K562 (cell line): ENCODE measurements around the gene RAB27B. TPM values are rescaled to one million over a fixed set of nuclear protein-coding genes. Genes with fewer than 3 reads are reported as not detected.

Source experiments
- ATAC-seq: fragments of 200-7000 bp; cut with Tn5 transposase; 3 replicates; pipeline ENCODE4 v1.9.1; 2020; ENCODE audit warnings: moderate library complexity
- BruUV-seq: library from RNA; stranded (reverse); fragments of 400-500 nt; replicated peaks from 2 replicates; lab custom pipeline; 2021; lab: Mats Ljungman, UMichigan
- CTCF ChIA-PET: fragments of 300-600 bp; formaldehyde crosslinking; extraction: SDS; loops from one replicate; lab custom pipeline; 2021; ENCODE audit warnings: low intra/inter-chr PET ratio; lab: Yijun Ruan, JAX
- POLR2A ChIA-PET: fragments of 300-600, 350-650 bp; sonication (Branson Sonifier 250); formaldehyde crosslinking; extraction: SDS; loops from one replicate; lab custom pipeline; 2021; ENCODE audit warnings: antibody characterized with exemption, inconsistent platforms; lab: Yijun Ruan, JAX
- DNase-seq, 4 experiments: peaks; one replicate each; pipeline versions ENCODE4 v3.0.0 to v3.0.0-alpha.2; 2011 to 2018; ENCODE audit warnings: low spot score in 3 of 4, mixed read lengths in 3 of 4; ENCODE audit errors: extremely low read depth in 1 of 4
- FAIRE-seq: peaks from 2 replicates; lab custom pipeline; 2011; peaks lifted over from hg19 to GRCh38; lab: Jason Lieb, UNC
- H2AFZ ChIP-seq: 2 replicates; pipeline ENCODE4 v1.6.0; 2011; ENCODE audit warnings: low read depth, low read length, control low read depth, inconsistent platforms
- H3K27ac ChIP-seq: fragments of 200-600 bp; 3 replicates; pipeline ENCODE4 v1.8.0; 2011; ENCODE audit warnings: low read depth, mild to moderate bottlenecking, control low read depth, inconsistent platforms, low read length, moderate library complexity, mixed read lengths; ENCODE audit errors: extremely low read depth
- H3K27me3 ChIP-seq, 2 experiments: fragments of 300-600 bp in 1 of 2; 2 replicates in 1 of 2; 3 replicates in 1 of 2; pipeline versions ENCODE4 v1.6.0 to v1.8.0; 2011; ENCODE audit warnings: inconsistent platforms in 2 of 2, low read length in 2 of 2, mild to moderate bottlenecking in 1 of 2, mixed read lengths in 1 of 2, moderate library complexity in 1 of 2; ENCODE audit not compliant: control insufficient read depth in 2 of 2, insufficient read depth in 2 of 2
- H3K36me3 ChIP-seq: fragments of 300-600 bp; 3 replicates; pipeline ENCODE4 v1.8.0; 2011; ENCODE audit warnings: mild to moderate bottlenecking, low read length, inconsistent platforms; ENCODE audit not compliant: control insufficient read depth, insufficient read depth
- H3K4me1 ChIP-seq, 2 experiments: fragments of 200-600 bp in 1 of 2; replicated peaks in 1 of 2; 2 replicates in 1 of 2; 3 replicates in 1 of 2; pipeline versions ENCODE4 v1.5.1 to v1.8.0; 2011; ENCODE audit warnings: inconsistent platforms in 2 of 2, low read length in 2 of 2, mild to moderate bottlenecking in 1 of 2, mixed read lengths in 1 of 2, moderate library complexity in 1 of 2; ENCODE audit not compliant: control insufficient read depth in 2 of 2, insufficient read depth in 2 of 2
- H3K4me2 ChIP-seq: 2 replicates; pipeline ENCODE4 v1.6.1; 2011; ENCODE audit warnings: low read length, control low read depth, inconsistent platforms, mixed read lengths; ENCODE audit not compliant: insufficient read depth
- H3K4me3 ChIP-seq: fragments of 200-600 bp; sonication (generic), shearing (Covaris generic); 2 replicates; pipeline ENCODE4 v1.5.1; 2016; ENCODE audit warnings: control low read depth, inconsistent platforms
- H3K79me2 ChIP-seq: fragments of 200-600 bp; 3 replicates; pipeline ENCODE4 v1.8.0; 2011; ENCODE audit warnings: low read length, inconsistent platforms; ENCODE audit not compliant: control insufficient read depth, insufficient read depth
- H3K9ac ChIP-seq, 2 experiments: 2 replicates each; pipeline versions ENCODE4 v1.6.0 to v1.6.1; 2011; ENCODE audit warnings: low read depth in 2 of 2, low read length in 2 of 2, control low read depth in 1 of 2, inconsistent platforms in 1 of 2, mild to moderate bottlenecking in 1 of 2, mixed read lengths in 1 of 2; ENCODE audit not compliant: insufficient read depth in 1 of 2
- H3K9me1 ChIP-seq: one replicate; pipeline ENCODE4 v1.6.0; 2011; ENCODE audit warnings: inconsistent platforms, mild to moderate bottlenecking, low read length, moderate library complexity; ENCODE audit not compliant: control insufficient read depth, insufficient read depth
- H3K9me3 ChIP-seq: replicated peaks from 2 replicates; pipeline ENCODE4 v1.5.1; 2011; ENCODE audit warnings: low read depth, low read length, inconsistent platforms; ENCODE audit not compliant: control insufficient read depth, insufficient read depth
- H4K20me1 ChIP-seq: replicated peaks from 2 replicates; pipeline ENCODE4 v1.6.1; 2011; ENCODE audit warnings: low read length, inconsistent platforms, mixed read lengths; ENCODE audit not compliant: control insufficient read depth, insufficient read depth
- ATF1 ChIP-seq, 2 experiments: fragments of 450-650 bp in 1 of 2; IDR thresholded peaks; 2 replicates each; pipeline ENCODE4 v1.6.1; 2016; ENCODE audit warnings: missing compliant biosample characterization in 1 of 2, missing genetic modification characterization in 1 of 2
- ETV1 ChIP-seq: fragments of 450-650 bp; conservative IDR thresholded peaks from 2 replicates; pipeline ENCODE4 v1.6.1; 2016; ENCODE audit warnings: missing genetic modification characterization, control low read depth, low read depth, missing compliant biosample characterization
- FOSL1 ChIP-seq: fragments of 200-800 bp; sonication (Bioruptor generic); conservative IDR thresholded peaks from 2 replicates; pipeline ENCODE4 v1.6.1; 2016; ENCODE audit warnings: missing genetic modification characterization, missing compliant biosample characterization
- FUS ChIP-seq: fragments of 200-400 bp; formaldehyde crosslinking; optimal IDR thresholded peaks from 2 replicates; pipeline ENCODE3; 2017; ENCODE audit warnings: low read depth, low read length
- ILK ChIP-seq: fragments of 450-650 bp; IDR thresholded peaks from 2 replicates; pipeline ENCODE4 v1.6.1; 2016; ENCODE audit warnings: missing genetic modification characterization, low read depth, mild to moderate bottlenecking, missing compliant biosample characterization, moderate library complexity, borderline replicate concordance
- KDM5B ChIP-seq: fragments of 200-600 bp; sonication (generic); IDR thresholded peaks from 2 replicates; pipeline ENCODE4 v1.6.1; 2012; ENCODE audit warnings: low read depth, mild to moderate bottlenecking, moderate library complexity, low read length, control low read depth, inconsistent platforms; ENCODE audit not compliant: insufficient replicate concordance
- NR2C1 ChIP-seq, 2 experiments: fragments of 450-650 bp; IDR thresholded peaks; 2 replicates each; pipeline ENCODE4 v1.6.1; 2017; ENCODE audit warnings: mild to moderate bottlenecking in 2 of 2, antibody characterized with exemption in 1 of 2, inconsistent platforms in 1 of 2, missing compliant biosample characterization in 1 of 2, missing genetic modification characterization in 1 of 2
- TEAD1 ChIP-seq, 2 experiments: fragments of 450-650 bp in 1 of 2; sonication (generic) in 1 of 2; formaldehyde crosslinking; IDR thresholded peaks; 2 replicates each; pipeline versions ENCODE4 v1.4.0 to v1.8.0; 2020 to 2022; ENCODE audit warnings: mild to moderate bottlenecking in 2 of 2, missing genetic modification reagents in 1 of 2
- ZNF347 ChIP-seq: fragments of 450-650 bp; formaldehyde crosslinking; IDR thresholded peaks from 2 replicates; pipeline ENCODE4 v1.4.0; 2020; ENCODE audit warnings: low read depth, mild to moderate bottlenecking, moderate library complexity
- ZNF830 ChIP-seq: fragments of 250-450 bp; sonication (Bioruptor Pico); IDR thresholded peaks from 2 replicates; pipeline ENCODE4 v1.5.0; 2021; ENCODE audit warnings: mild to moderate bottlenecking
- WGBS: fragments of 100-300 bp; shearing (Covaris generic); methylation state at CpG from one replicate; pipeline ENCODE4 v1.1.6; 2016; ENCODE audit warnings: low coverage, mixed read lengths; ENCODE audit not compliant: insufficient coverage; ENCODE audit errors: missing lambda C conversion rate; 5-methylcytosine and 5-hydroxymethylcytosine counted together
- in situ Hi-C: fragments of 300-500 bp; cut with MboI; formaldehyde crosslinking; loops from 4 replicates; pipeline ENCODE4 v1.15.0; 2018; ENCODE audit warnings: inconsistent platforms, mixed read lengths
- intact Hi-C: fragments of 100-400 bp; cut with micrococcal nuclease; formaldehyde crosslinking; loops from 2 replicates; pipeline ENCODE4 v1.14.2; 2022
- polyA plus RNA-seq, 8 experiments: library from polyadenylated mRNA; depleted of rRNA in 4 of 8; stranded (reverse) in 5 of 8; unstranded in 3 of 8; fragments of >200 nt; fragmentation: Nextera tagmentation in 2 of 8; fragmentation: Illumina TruSeq in 1 of 8; extraction: Ambion mirVana in 2 of 8; extraction: Trizol in 1 of 8; gene quantifications; 2 replicates each; pipeline versions ENCODE4 v1.2.1 to v1.2.3, GENCODE V29; 2011 to 2014; ENCODE audit warnings: inconsistent platforms in 1 of 8, missing spikeins in 1 of 8
- total RNA-seq, 7 experiments: library from RNA; depleted of rRNA in 6 of 7; stranded (reverse); fragments of >200 nt in 6 of 7; fragmentation: Illumina TruSeq in 2 of 7; extraction: Trizol in 2 of 7; gene quantifications; 2 replicates each; pipeline versions ENCODE4 v1.2.1 to v1.2.3, GENCODE V29; 2011 to 2021; ENCODE audit warnings: low replicate concordance in 1 of 7

RAB27B gene
- total and polyA plus RNA-seq, 9 of the 15 experiments (the other 6 are each of a cell fraction or from before 2014, with no cell fraction given): 0.44 to 5.7 (median 1.2) TPM

- POLR2A ChIA-PET: interaction anchor here (0.6 to 1.1 kb wide), 2 partner anchors 9 to 11 kb away, joined by 3 read pairs; no protein-coding TSS in a partner anchor
- peak overlapping the region; percentile 26 for H2AFZ ChIP-seq
- ATAC-seq: peak; percentile 32; the same call in 2 of the 3 replicates
- H3K36me3 ChIP-seq: no peaks in the 10 kb centered on the region
- H3K9ac ChIP-seq: no peak overlapping the region
- H3K4me1 ChIP-seq: peaks cover 0 to 20% of the 10 kb centered on the region in 2 experiments; a peak in 3 of 5 replicates
- intact Hi-C loops: no loop called here
- in situ Hi-C loops: no loop called here
- no peak for TF ChIP-seq TEAD1 (CRISPR knock-in tag; IDR thresholded peaks at IDR 0.05)
- TF ChIP-seq FUS: no peak
- no peak for TF ChIP-seq ZNF830 (CRISPR knock-in tag)
- TF ChIP-seq ATF1 (CRISPR knock-in tag; IDR thresholded peaks at IDR 0.05): no peak
- no peak for TF ChIP-seq ATF1 (tag; IDR thresholded peaks at IDR 0.05)
- TF ChIP-seq NR2C1 (IDR thresholded peaks at IDR 0.05): no peak
- TF ChIP-seq NR2C1 (tag; IDR thresholded peaks at IDR 0.05): no peak
- TF ChIP-seq FOSL1: no peak
- no peak for TF ChIP-seq KDM5B
- no peak for TF ChIP-seq ZNF347 (CRISPR knock-in tag)
- TF ChIP-seq ILK (tag): no peak
- no peak for TF ChIP-seq ETV1 (tag)
- H3K4me2 ChIP-seq: no peak overlapping the region; the same call in 1 of the 2 replicates
- H3K4me3 ChIP-seq: no peak overlapping the region
- peak overlapping the region; percentile 42 for H3K27ac ChIP-seq
- H3K9me1 ChIP-seq: no peaks in the 10 kb centered on the region
- no peaks in the 10 kb centered on the region for H4K20me1 ChIP-seq
- DNase-seq: no peak
- no peaks in the 10 kb centered on the region for H3K79me2 ChIP-seq
- no peaks in the 10 kb centered on the region for H3K9me3 ChIP-seq
- CTCF ChIA-PET: no interaction called here
- BruUV-seq: no TSS peak
- WGBS: 26% methylated on average over 2 of the region's 2 CpGs
- FAIRE-seq: no peak
- H3K27me3 ChIP-seq: no peaks in the 10 kb centered on the region
Observed at GRCh38 chr18:54873884-54874255, 45.6 kb downstream of the RAB27B start.
